ENCODE results near the gene MACROD2.

- no peak for TF ChIP-seq CTCF (IDR thresholded peaks at IDR 0.05; ENCODE audit: low read depth, low read length, missing input control)
- TF ChIP-seq YY1 (IDR thresholded peaks at IDR 0.05), result no peak
- TF ChIP-seq ATF3 (IDR thresholded peaks at IDR 0.05), result no peak
- no peak for TF ChIP-seq TAF1 (conservative IDR thresholded peaks at IDR 0.05)
- TF ChIP-seq JUND (IDR thresholded peaks at IDR 0.05), result no peak
- no peak for TF ChIP-seq MAX (IDR thresholded peaks at IDR 0.05)
- TF ChIP-seq EGR1 (IDR thresholded peaks at IDR 0.05; ENCODE audit: low read depth in 2 of 2), result no peak
- TF ChIP-seq NR2F2 (IDR thresholded peaks at IDR 0.05), result no peak
- no peak for TF ChIP-seq ZBTB33 (IDR thresholded peaks at IDR 0.05)
- TF ChIP-seq GABPA (IDR thresholded peaks at IDR 0.05 in 1 of 2, conservative IDR thresholded peaks at IDR 0.05 in 1 of 2), result no peak
- no peak for TF ChIP-seq SP1 (IDR thresholded peaks at IDR 0.05)
These were observed 651.7 kb downstream of the MACROD2 start for GRCh38 chr20:14647016-14647415.

All from liver (tissue), 3 donors.